Activated T-cell treated with anti-CD3 and anti-CD28 coated beads, Interleukin-2, amount 50 U/mL, for 4 hours (primary cell): ENCODE results near the gene CUTA. TPM values are rescaled to one million over a fixed set of nuclear protein-coding genes. Genes with fewer than 3 reads are reported as not detected.
A peak's percentile ranks its signal among the peaks of the same experiment; 100 is the strongest.

Experiments
- ATAC-seq, 2 donors: fragments of 200-7000 bp; cut with Tn5 transposase; one replicate each; pipeline ENCODE4 v1.10.0; 2021
- DNase-seq: peaks from one replicate; pipeline ENCODE4 v3.0.0-alpha.2; 2020
- H3K27me3 Mint-ChIP-seq: one replicate; pipeline ENCODE4 v1.8.0; 2021; ENCODE audit warnings: low read depth, mixed read lengths
- H3K36me3 Mint-ChIP-seq: one replicate; pipeline ENCODE4 v1.8.0; 2022; ENCODE audit warnings: mixed read lengths; ENCODE audit not compliant: insufficient read depth
- H3K4me1 Mint-ChIP-seq: one replicate; pipeline ENCODE4 v1.8.0; 2021; ENCODE audit warnings: low read depth, mixed read lengths
- H3K4me3 Mint-ChIP-seq: one replicate; pipeline ENCODE4 v1.8.0; 2021; ENCODE audit warnings: mild to moderate bottlenecking, moderate library complexity, mixed read lengths
- H3K9me3 Mint-ChIP-seq: one replicate; pipeline ENCODE4 v1.8.0; 2021; ENCODE audit warnings: mixed read lengths
- total RNA-seq, 3 donors: library from RNA; stranded (reverse); gene quantifications; one replicate each; pipeline ENCODE4 v1.2.1, GENCODE V29; 2021

Gene CUTA
- total RNA-seq, 3 donors from 2014 or later, result 76.6 to 84.5 (median 79.2) TPM

DNA sequence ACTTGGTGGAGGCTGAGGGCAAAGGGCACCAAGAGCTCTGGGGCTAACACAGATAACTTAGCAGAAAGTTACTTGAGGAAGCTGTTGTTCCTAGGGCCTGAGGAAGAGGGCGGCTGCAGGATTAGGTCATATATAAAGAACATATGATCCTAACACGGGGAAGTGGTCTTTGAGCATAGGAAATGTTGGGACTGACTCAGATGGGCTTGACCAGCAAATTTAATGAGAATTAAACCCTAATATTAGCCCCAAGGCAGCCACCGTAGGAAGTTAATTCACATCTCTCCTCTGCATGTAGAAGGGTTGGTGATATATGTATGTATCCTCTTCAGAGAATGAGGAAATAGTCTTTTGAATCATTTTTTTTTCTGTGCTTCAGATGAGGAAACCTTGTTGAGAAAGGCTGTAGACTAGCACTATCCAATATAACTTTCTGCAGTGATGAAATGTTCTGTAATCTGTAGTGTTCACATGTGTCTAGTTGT lies 27.3 kb upstream of the CUTA start:
- Mint-ChIP-seq H3K27me3 (no peaks in the 10 kb centered on the region), H3K4me1 (no peaks in the 10 kb centered on the region), H3K9me3 (no peaks in the 10 kb centered on the region), H3K4me3 (no peak overlapping the region), H3K36me3 (peaks cover 17% of the 10 kb centered on the region)
- ATAC-seq, result no peak
- DNase-seq, result no peak

DNA sequence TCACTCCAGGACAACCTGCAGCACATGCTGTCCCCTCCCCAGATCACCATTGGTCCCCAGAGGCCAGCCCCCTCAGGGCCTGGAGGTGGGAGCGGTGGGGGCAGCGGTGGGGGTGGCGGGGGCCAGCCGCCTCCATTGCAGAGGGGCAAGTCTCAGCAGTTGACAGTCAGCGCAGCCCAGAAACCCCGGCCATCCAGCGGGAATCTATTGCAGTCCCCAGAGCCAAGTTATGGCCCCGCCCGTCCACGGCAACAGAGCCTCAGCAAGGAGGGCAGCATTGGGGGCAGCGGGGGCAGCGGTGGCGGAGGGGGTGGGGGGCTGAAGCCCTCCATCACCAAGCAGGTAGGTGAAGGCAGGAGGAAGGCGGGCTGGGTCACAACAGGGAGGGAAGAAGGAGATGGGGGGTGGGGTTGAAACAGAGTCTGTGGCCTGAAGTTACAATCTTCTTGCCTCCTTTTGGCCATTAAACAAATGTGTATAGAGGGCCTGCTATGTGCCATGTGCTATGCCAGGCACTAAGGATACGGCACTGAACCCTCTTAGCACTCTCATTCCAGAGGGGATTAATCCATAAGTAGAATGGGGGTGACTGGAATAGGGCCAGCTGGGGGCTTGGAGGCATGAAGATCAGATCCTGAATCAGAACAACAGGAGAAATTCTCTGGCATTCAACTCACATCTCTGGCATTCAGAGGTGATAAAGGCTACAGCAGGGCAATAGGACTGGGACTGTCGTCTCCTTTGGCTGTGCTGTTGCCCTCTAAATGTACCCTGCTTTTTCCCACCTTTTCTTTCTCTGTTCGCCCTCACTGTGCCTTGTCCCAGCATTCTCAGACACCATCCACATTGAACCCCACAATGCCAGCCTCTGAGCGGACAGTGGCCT lies 26.0 kb upstream of the CUTA start:
- Mint-ChIP-seq H3K36me3 (peaks cover 18% of the 10 kb centered on the region), H3K27me3 (no peaks in the 10 kb centered on the region), H3K4me1 (peaks cover 2% of the 10 kb centered on the region), H3K4me3 (no peak overlapping the region), H3K9me3 (no peaks in the 10 kb centered on the region)
- no peak for ATAC-seq
- no peak for DNase-seq

DNA sequence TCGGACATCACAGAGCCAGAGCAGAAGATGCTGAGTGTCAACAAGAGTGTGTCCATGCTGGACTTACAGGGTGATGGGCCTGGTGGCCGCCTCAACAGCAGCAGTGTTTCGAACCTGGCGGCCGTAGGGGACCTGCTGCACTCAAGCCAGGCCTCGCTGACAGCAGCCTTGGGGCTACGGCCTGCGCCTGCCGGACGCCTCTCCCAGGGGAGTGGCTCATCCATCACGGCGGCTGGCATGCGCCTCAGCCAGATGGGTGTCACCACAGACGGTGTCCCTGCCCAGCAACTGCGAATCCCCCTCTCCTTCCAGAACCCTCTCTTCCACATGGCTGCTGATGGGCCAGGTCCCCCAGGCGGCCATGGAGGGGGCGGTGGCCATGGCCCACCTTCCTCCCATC lies 25.1 kb upstream of the CUTA start:
- peaks cover 2% of the 10 kb centered on the region for H3K4me1 Mint-ChIP-seq
- H3K9me3 Mint-ChIP-seq, result no peaks in the 10 kb centered on the region
- H3K4me3 Mint-ChIP-seq, result no peak overlapping the region
- H3K27me3 Mint-ChIP-seq, result no peaks in the 10 kb centered on the region
- ATAC-seq, result no peak
- DNase-seq, result no peak
- peaks cover 16% of the 10 kb centered on the region for H3K36me3 Mint-ChIP-seq

DNA sequence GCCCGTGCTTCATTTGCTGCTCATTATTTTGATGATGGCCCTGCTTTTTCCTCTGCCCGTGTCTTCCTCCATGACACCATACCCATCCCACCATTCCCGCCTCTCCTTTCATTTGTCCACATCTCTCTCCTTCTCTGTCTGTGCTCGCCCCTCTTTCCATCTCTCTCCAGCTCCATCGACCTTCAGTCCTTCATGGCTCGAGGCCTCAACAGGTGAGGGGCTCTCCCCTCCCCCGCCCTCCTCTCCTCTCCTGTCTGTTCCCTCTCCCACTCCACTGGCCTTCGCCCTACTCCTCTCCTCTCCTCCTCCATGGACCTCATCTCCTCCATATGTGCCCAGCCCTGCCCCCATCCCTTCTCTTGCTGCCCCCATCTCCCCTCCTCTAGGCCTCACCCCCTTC lies 24.4 kb upstream of the CUTA start:
- ATAC-seq (no peak), DNase-seq (no peak)
- Mint-ChIP-seq H3K4me3 (no peak overlapping the region), H3K4me1 (peaks cover 2% of the 10 kb centered on the region), H3K27me3 (no peaks in the 10 kb centered on the region), H3K36me3 (peaks cover 18% of the 10 kb centered on the region), H3K9me3 (no peaks in the 10 kb centered on the region)

DNA sequence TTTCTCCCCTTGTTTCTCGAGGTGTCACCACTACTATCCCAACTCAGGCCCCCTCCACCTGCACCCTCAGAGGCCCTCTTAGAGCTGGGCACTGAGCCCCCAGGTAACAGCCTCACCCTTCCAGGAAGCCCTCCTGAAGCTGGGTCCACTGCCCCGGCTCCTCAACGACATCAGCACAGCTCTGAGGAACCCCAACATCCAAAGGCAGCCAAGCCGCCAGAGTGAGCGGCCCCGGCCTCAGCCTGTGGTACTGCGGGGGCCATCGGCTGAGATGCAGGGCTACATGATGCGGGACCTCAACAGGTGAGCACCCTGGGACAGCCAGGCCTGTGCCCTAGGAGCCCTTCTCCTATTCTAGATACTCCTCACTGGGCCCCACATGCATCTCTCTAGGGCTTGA lies 23.6 kb upstream of the CUTA start:
- H3K9me3 Mint-ChIP-seq, result no peaks in the 10 kb centered on the region
- DNase-seq (no peak), ATAC-seq (no peak)
- peaks cover 19% of the 10 kb centered on the region for H3K36me3 Mint-ChIP-seq
- no peaks in the 10 kb centered on the region for H3K27me3 Mint-ChIP-seq
- no peak overlapping the region for H3K4me3 Mint-ChIP-seq
- H3K4me1 Mint-ChIP-seq, result peaks cover 2% of the 10 kb centered on the region

DNA sequence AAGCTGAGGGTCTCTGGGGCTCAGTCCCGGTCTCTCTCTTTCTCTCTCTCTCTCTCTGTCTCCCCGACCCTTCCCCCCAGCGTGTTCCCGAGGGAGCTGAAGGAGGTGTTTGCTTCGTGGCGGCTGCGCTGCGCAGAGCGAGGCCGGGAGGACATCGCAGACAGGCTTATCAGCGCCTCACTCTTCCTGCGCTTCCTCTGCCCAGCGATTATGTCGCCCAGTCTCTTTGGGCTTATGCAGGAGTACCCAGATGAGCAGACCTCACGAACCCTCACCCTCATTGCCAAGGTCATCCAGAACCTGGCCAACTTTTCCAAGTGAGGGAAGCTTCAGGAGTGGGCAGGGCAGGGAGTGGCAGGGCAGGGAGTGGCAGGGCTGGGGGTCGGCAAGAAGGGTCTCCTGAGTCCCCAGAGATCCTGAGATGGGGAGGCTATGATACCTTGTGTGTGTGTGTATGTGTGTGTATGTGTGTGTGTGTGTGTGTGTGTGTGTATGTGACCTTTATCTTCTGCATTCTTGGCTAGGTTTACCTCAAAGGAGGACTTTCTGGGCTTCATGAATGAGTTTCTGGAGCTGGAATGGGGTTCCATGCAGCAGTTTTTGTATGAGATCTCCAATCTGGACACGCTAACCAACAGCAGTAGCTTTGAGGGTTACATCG lies 22.9 kb upstream of the CUTA start:
- ATAC-seq, result no peak
- H3K9me3 Mint-ChIP-seq, result no peaks in the 10 kb centered on the region
- H3K36me3 Mint-ChIP-seq, result peaks cover 16% of the 10 kb centered on the region
- H3K4me1 Mint-ChIP-seq, result peaks cover 2% of the 10 kb centered on the region
- no peak overlapping the region for H3K4me3 Mint-ChIP-seq
- DNase-seq, result no peak
- no peaks in the 10 kb centered on the region for H3K27me3 Mint-ChIP-seq

DNA sequence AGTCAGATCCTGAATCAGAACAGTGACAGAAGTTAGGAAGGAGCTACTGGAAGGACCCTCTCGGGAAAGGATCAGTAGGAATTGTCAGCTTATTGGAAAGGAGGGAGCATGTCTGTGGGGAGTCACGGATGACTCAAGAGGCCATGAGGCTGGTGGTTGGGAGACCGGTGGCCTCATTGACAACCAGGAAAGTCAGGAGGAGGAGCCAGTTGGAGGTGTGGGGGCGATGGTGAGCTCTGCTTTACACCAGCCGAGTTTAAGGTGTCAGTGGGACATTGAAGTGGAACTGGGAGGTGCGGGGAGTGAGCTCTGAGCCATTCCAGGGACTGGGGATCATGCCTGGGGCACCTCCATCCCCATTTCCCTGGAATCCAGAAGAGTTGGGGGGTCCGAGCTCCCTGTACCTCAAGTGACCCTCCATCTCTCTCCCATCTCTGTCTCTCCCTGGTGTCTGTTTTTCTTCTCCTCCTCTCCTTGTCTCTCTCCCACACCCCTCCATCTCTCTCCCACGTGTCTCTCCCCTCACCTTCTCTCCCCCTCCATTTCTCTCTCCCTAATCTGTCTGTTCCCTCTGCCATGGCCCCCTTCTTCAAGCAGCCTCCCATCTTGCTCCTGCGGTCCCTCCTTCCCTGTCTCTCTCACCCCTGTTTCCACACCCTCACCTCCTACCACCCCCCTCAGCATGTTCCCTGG lies 22.2 kb upstream of the CUTA start:
- H3K36me3 Mint-ChIP-seq, result peaks cover 16% of the 10 kb centered on the region
- peaks cover 2% of the 10 kb centered on the region for H3K4me1 Mint-ChIP-seq
- no peak for ATAC-seq
- DNase-seq, result no peak
- H3K27me3 Mint-ChIP-seq, result no peaks in the 10 kb centered on the region
- no peaks in the 10 kb centered on the region for H3K9me3 Mint-ChIP-seq
- no peak overlapping the region for H3K4me3 Mint-ChIP-seq

DNA sequence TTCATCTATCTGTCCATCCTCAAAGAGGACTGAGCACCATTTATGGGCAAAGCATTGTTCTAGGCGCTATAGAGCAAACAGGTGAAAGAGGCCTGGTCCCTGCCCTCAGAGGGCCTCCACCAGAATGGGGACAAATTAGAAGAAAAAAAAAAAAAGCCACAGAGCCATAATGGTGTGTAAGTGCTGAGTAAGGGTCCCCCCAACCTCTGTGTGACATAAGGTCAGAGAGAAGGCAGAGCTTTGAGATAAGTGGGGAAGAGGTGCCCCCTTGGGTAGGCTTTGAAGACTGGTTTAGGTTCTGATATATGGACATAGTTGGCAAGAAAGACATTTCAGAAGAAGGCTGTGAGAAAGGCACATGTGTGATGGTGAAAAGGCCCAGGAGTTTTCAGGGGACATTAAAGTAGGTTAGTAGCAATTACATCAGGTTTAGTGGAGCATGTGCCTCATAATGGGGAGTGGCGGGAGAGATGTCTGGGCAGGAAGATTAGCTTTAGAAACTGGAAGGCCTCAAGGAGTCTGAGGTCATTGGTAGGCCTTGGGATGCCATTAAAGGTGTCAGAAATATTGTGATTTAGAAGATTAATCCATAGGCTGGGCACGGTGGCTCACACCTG lies 21.2 kb upstream of the CUTA start:
- Mint-ChIP-seq H3K4me1 (peaks cover 2% of the 10 kb centered on the region), H3K9me3 (no peaks in the 10 kb centered on the region), H3K27me3 (no peaks in the 10 kb centered on the region), H3K4me3 (no peak overlapping the region), H3K36me3 (peaks cover 16% of the 10 kb centered on the region)
- ATAC-seq (no peak), DNase-seq (no peak)

DNA sequence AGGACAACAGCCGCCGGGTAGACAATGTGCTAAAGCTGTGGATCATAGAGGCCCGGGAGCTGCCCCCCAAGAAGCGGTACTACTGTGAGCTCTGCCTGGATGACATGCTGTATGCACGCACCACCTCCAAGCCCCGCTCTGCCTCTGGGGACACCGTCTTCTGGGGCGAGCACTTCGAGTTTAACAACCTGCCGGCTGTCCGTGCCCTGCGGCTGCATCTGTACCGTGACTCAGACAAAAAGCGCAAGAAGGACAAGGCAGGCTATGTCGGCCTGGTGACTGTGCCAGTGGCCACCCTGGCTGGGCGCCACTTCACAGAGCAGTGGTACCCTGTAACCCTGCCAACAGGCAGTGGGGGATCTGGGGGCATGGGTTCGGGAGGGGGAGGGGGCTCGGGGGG lies 19.8 kb upstream of the CUTA start:
- DNase-seq, result no peak
- H3K4me1 Mint-ChIP-seq, result peaks cover 11% of the 10 kb centered on the region
- no peak overlapping the region for H3K4me3 Mint-ChIP-seq
- no peaks in the 10 kb centered on the region for H3K27me3 Mint-ChIP-seq
- H3K36me3 Mint-ChIP-seq, result peaks cover 16% of the 10 kb centered on the region
- H3K9me3 Mint-ChIP-seq, result no peaks in the 10 kb centered on the region
- no peak for ATAC-seq

DNA sequence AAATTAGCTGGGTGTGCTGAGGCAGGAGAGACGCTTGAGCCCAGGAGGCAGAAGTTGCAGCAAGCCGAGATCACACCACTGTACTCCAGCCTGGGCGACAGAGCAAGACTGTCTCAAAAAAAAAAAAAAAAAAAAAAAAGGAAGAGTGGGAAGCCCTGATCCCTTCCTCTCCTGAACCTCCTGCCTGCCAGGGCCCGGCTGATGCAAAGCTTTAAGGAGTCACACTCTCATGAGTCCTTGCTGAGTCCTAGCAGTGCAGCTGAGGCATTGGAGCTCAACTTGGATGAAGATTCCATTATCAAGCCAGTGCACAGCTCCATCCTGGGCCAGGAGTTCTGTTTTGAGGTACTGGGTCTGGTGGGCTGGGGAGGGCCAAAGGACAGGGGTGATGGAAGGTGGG lies 17.1 kb upstream of the CUTA start:
- no peaks in the 10 kb centered on the region for H3K9me3 Mint-ChIP-seq
- no peaks in the 10 kb centered on the region for H3K27me3 Mint-ChIP-seq
- peaks cover 33% of the 10 kb centered on the region for H3K4me1 Mint-ChIP-seq
- H3K36me3 Mint-ChIP-seq, result peaks cover 6% of the 10 kb centered on the region
- ATAC-seq (no peak), DNase-seq (no peak)
- no peak overlapping the region for H3K4me3 Mint-ChIP-seq

DNA sequence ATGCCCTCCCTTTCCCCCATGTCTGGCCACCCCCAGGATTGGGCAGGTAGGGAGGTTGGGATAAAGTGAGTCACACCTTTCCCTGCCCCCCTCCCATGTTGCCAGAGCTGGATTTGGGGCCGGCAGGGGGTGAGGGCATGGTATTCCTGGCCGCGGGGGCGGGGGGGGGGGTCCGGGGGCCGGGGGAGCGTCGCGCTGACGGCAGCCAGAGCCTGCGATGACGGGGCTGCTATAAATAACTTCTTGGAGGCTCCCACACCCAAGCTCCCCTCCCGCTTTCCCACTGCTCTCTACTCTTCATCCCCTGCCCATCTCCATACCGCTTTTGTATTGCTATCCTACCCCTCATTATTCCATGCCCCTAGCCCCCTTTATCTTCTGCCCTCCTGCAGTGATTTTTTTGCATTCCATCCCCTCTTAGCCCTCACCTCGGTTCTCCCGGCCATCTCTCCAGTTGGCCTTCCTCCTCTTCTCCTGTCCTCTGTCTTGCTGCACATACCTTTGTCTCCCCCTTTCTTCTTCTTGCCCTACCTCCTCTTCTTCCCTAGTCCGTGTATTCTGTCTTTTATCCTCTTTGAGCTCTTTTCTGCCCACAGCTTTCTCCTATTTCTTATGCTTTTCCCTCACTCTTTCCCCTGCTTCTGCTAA lies 15.8 kb upstream of the CUTA start:
- peaks cover 4% of the 10 kb centered on the region for H3K36me3 Mint-ChIP-seq
- ATAC-seq (no peak), DNase-seq (no peak)
- H3K9me3 Mint-ChIP-seq, result no peaks in the 10 kb centered on the region
- no peak overlapping the region for H3K4me3 Mint-ChIP-seq
- H3K4me1 Mint-ChIP-seq, result peaks cover 44% of the 10 kb centered on the region
- no peaks in the 10 kb centered on the region for H3K27me3 Mint-ChIP-seq

DNA sequence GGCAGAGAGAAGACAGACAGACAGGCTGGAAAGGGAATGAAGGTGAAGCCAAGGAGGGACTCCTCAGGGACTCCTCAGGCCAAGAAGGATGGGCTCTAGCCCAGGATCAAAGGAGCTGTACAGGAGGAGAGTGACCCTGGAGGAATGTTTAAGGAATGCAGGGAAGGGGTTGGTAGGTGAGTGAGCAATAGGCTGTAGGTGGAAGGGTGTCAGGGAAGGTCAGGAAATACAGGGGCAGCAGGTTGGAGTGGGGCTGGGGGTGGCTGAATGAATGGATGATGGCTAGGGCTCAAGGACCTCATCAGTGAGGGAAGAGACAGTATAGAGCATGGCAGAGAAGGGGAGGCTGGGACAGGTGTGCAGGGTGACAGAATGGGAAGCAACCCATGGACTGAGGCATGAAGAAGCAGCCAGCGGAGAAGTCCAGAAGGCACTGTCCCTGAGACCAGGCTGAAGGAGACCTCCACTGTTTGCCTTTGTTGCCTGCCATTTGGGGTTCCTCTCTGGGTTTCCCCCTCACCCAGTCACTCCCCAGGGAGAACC lies 15.2 kb upstream of the CUTA start:
- peaks cover 4% of the 10 kb centered on the region for H3K36me3 Mint-ChIP-seq
- ATAC-seq (no peak), DNase-seq (no peak)
- H3K27me3 Mint-ChIP-seq, result no peaks in the 10 kb centered on the region
- H3K4me3 Mint-ChIP-seq, result peak overlapping the region; percentile 41
- no peaks in the 10 kb centered on the region for H3K9me3 Mint-ChIP-seq
- peaks cover 49% of the 10 kb centered on the region for H3K4me1 Mint-ChIP-seq

DNA sequence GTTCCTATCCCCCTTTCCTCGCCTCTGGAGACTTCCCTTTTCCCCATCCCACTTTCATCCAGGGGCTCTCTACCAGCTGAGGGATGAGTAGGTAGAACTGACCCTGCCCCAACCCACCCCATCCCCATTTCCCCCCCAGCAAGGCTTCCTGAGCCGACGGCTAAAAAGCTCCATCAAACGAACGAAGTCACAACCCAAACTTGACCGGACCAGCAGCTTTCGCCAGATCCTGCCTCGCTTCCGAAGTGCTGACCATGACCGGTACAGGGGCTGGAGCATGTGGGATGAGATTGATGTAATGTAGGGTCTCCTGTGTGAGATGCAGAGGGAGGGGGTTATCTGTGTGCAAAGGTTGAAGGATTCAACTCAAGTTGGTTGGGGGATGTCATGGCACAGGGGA lies 14.6 kb upstream of the CUTA start:
- Mint-ChIP-seq H3K9me3 (no peaks in the 10 kb centered on the region), H3K36me3 (peaks cover 4% of the 10 kb centered on the region), H3K27me3 (no peaks in the 10 kb centered on the region), H3K4me1 (peaks cover 51% of the 10 kb centered on the region), H3K4me3 (peak overlapping the region; percentile 48)
- DNase-seq, result no peak
- no peak for ATAC-seq
